Measurements from ENCODE around the gene ERLIN1.

ERLIN1 gene

DNA sequence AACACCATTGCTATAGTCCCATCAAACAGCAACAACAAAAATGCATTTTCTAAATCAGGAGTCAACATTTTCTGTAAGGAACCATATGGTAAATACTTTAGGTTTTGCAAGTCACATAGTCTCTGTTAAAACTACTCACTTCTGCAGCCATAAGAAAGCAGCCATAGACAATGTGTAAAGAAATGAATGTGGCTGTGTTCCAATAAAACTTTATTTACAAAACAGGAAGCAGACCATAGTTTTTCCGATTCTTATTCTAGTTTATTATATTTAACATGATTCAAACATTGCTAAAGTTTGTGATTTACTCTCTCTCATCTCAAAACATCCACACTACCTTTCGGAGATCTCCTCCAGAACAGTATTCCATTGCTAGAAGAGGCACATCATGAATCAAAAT, 36.7 kb upstream of the ERLIN1 start:
- no peak for TF ChIP-seq POLR2AphosphoS5 (IDR thresholded peaks at IDR 0.05; ENCODE audit: low read depth, low read length)
- no peak for TF ChIP-seq FOXP2 (optimal IDR thresholded peaks at IDR 0.05; ENCODE audit: borderline replicate concordance, extremely low read depth, extremely low read length, insufficient read depth)
- TF ChIP-seq SIN3A (IDR thresholded peaks at IDR 0.05; ENCODE audit: borderline replicate concordance, insufficient read depth, low read length), result no peak
- TF ChIP-seq, protein P1, sequence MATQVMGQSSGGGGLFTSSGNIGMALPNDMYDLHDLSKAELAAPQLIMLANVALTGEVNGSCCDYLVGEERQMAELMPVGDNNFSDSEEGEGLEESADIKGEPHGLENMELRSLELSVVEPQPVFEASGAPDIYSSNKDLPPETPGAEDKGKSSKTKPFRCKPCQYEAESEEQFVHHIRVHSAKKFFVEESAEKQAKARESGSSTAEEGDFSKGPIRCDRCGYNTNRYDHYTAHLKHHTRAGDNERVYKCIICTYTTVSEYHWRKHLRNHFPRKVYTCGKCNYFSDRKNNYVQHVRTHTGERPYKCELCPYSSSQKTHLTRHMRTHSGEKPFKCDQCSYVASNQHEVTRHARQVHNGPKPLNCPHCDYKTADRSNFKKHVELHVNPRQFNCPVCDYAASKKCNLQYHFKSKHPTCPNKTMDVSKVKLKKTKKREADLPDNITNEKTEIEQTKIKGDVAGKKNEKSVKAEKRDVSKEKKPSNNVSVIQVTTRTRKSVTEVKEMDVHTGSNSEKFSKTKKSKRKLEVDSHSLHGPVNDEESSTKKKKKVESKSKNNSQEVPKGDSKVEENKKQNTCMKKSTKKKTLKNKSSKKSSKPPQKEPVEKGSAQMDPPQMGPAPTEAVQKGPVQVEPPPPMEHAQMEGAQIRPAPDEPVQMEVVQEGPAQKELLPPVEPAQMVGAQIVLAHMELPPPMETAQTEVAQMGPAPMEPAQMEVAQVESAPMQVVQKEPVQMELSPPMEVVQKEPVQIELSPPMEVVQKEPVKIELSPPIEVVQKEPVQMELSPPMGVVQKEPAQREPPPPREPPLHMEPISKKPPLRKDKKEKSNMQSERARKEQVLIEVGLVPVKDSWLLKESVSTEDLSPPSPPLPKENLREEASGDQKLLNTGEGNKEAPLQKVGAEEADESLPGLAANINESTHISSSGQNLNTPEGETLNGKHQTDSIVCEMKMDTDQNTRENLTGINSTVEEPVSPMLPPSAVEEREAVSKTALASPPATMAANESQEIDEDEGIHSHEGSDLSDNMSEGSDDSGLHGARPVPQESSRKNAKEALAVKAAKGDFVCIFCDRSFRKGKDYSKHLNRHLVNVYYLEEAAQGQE (IDR thresholded peaks at IDR 0.05; ENCODE audit: insufficient read depth in 1 of 2, low read depth in 2 of 2, low read length in 2 of 2), result no peak
- TF ChIP-seq TAF1 (IDR thresholded peaks at IDR 0.05; ENCODE audit: borderline replicate concordance, insufficient read depth, low read length), result no peak

DNA sequence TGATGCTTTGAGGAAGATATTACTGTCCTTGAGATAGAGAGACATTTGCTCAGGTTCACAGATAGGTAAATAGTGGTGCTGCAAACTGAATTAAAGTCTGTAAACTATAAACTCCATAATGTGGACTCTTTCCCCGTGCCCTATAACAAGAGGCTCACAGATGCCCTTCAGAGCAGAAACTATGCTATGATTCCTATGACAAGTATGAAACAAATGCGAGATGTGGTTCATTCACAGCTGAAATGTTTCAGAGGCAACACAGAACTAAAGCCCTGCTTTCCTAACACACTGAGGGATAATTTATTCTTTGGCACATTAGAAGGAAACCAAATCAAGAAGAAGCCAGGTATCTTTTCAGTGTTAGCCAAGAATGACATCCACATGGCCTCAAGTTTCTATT, 30.2 kb upstream of the ERLIN1 start:
- TF ChIP-seq TAF1 (IDR thresholded peaks at IDR 0.05; ENCODE audit: borderline replicate concordance, insufficient read depth, low read length) (no peak), FOXP2 (optimal IDR thresholded peaks at IDR 0.05; ENCODE audit: borderline replicate concordance, extremely low read depth, extremely low read length, insufficient read depth) (no peak), POLR2AphosphoS5 (IDR thresholded peaks at IDR 0.05; ENCODE audit: low read depth, low read length) (no peak), SIN3A (IDR thresholded peaks at IDR 0.05; ENCODE audit: borderline replicate concordance, insufficient read depth, low read length) (no peak)
- TF ChIP-seq, protein P1 (IDR thresholded peaks at IDR 0.05; ENCODE audit: insufficient read depth in 1 of 2, low read depth in 2 of 2, low read length in 2 of 2), result no peak

DNA sequence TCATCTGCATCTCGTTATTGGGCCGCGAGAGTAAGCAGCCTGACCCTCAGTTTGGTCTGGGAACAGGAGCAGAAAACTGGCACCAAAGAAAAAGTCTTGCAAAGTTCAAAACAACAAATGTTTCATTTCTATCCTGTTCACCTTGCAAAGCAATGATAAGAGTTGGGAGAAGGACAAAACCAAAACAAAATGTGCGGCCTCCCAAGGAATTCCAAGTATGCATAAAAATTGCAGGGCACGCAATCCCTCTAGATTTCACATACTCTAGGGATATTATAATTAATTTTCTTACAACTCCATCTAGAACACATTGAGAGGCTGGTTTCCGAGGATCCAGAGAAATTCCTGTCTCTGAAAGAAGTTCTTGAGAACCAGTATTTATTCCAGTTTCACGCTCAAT, 23.5 kb upstream of the ERLIN1 start:
- no peak for TF ChIP-seq TAF1 (IDR thresholded peaks at IDR 0.05; ENCODE audit: borderline replicate concordance, insufficient read depth, low read length)
- TF ChIP-seq SIN3A (IDR thresholded peaks at IDR 0.05; ENCODE audit: borderline replicate concordance, insufficient read depth, low read length), result no peak
- TF ChIP-seq FOXP2 (optimal IDR thresholded peaks at IDR 0.05; ENCODE audit: borderline replicate concordance, extremely low read depth, extremely low read length, insufficient read depth), result no peak
- no peak for TF ChIP-seq POLR2AphosphoS5 (IDR thresholded peaks at IDR 0.05; ENCODE audit: low read depth, low read length)
- TF ChIP-seq, protein P1 (IDR thresholded peaks at IDR 0.05; ENCODE audit: insufficient read depth in 1 of 2, low read depth in 2 of 2, low read length in 2 of 2), result no peak

DNA sequence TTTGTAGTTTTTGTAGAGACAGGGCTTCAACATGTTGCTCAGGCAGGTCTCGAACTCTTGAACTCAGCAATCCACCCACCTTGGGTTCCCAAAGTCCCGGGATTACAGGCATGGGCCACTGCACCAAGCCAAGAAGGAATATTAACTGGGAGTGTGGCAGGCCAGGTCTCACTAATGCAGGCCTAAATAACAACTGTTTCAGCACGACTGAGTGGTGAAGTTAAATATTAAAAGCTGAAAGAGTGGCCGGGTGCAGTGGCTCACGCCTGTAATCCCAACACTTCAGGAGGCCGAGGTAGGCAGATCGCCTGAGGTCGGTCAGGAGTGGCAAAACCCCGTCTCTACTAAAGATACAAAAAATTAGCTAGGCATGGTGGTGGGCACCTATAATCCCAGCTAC, 22.4 kb upstream of the ERLIN1 start:
- TF ChIP-seq, protein P1 (IDR thresholded peaks at IDR 0.05; ENCODE audit: insufficient read depth in 1 of 2, low read depth in 2 of 2, low read length in 2 of 2), result no peak
- TF ChIP-seq TAF1 (IDR thresholded peaks at IDR 0.05; ENCODE audit: borderline replicate concordance, insufficient read depth, low read length), result no peak

DNA sequence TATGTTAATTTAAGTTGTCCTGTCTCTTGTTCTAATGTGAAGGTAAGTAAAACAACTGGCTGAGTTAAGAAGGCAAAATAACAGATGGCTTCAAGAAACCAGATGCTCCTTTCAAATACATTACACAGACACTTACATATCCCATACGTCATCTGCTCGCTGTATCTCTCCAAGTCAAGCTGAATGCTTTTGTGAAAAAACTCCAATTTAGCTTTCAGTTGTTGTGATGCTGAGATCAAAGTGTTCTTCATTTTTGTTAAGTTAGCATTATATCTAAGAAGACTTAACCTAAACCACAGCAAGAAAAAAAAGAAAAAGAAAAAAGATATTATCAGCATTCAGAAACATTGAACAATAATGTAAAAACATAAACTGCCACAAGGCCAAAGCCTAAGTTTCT, 18.5 kb upstream of the ERLIN1 start:
- TF ChIP-seq POLR2AphosphoS5 (IDR thresholded peaks at IDR 0.05; ENCODE audit: low read depth, low read length), result no peak
- no peak for TF ChIP-seq FOXP2 (optimal IDR thresholded peaks at IDR 0.05; ENCODE audit: borderline replicate concordance, extremely low read depth, extremely low read length, insufficient read depth)
- TF ChIP-seq SIN3A (IDR thresholded peaks at IDR 0.05; ENCODE audit: borderline replicate concordance, insufficient read depth, low read length), result no peak
- TF ChIP-seq TAF1 (IDR thresholded peaks at IDR 0.05; ENCODE audit: borderline replicate concordance, insufficient read depth, low read length), result no peak
- TF ChIP-seq, protein P1 (IDR thresholded peaks at IDR 0.05; ENCODE audit: insufficient read depth in 1 of 2, low read depth in 2 of 2, low read length in 2 of 2), result no peak

Data from PFSK-1 (cell line).